Fibroblast of skin of right quadriceps (primary cell): ENCODE results near the gene USP22.
"Not testable (repeated sequence)": the region's sequence is repeated elsewhere in the genome, so short reads cannot be mapped to it uniquely, and the experiment has no call there.

Experiments
- DNase-seq: peaks from one replicate; pipeline ENCODE4 v3.0.0-alpha.2; 2013

USP22 gene

DNA sequence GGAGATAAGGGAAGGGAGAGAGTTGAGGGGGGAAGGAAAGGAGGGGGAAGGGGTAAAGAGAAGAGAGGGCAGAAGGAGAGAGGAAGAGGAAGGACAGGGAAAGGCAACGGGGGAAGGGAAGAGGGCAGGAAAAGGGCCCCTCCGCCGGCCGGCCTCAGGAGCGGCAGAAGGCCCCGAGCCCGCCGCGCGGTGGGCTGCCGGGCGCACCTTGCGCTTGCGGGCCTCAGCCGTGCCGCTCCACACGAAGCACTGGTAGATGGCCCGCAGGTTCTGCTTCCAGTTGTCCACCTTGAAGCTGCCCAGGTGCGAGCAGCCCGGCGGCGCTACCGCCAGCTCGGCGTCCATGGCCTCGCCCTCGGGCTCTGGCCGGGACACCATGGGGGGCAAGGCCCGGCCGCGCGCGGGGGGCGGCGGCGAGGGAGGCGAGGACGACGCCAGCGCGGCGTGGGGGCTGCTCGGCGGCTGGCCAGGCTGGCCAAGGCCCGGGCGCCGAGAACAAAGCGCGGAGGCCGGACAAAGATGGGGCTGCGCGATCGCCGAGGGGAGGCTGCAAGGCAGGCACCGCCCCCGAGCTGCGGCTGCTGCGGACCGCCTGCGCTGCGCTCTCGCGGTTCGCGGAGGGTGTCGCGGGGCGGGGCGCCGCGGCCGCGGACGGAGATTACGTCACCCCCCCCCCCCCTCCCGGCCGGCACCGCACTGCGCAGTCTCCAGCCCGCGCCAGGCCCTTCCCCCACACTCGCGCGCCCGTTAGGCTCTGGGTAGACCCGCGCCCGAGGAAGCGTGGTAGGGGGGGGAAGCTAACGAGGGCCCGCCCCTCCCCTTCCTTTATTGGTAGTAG lies at the start of gene USP22:
TSS of gene USP22 (minus strand) at position 554 of the 838 bp plus-strand sequence. CDS start at position 378, 176 bp downstream.
- DNase-seq: no peak

DNA sequence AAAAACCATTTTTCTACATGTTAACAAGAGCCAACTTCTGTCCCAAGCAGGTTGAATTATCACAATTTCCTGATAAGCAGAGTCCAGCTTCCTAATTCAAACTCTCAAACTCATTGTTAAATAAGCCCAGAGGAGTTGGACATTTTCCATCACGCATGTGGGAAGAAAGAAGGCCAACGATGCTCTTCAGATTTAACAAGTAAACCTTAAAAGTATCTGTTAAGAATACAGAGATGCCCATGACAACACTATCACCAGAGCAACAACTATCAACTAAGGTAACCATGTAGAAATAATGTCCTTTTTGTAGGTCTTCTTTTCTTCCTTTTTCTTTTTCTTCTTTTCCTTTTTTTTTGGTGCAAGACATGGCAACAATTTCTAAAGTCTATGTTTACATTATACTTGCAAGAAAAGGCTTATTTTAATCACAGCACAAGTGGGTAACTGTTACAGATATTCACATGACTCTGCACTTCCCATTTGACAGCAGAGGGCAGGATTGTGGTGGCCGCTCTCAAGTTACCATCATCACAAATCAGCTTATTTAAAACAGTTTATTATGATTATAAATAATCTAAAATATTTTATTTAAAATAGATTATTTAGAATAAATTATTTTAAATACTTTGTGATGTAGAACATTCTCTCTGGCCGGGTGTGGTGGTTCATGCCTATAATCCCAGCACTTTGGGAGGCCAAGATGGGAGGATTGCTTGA lies 48.2 kb upstream of the USP22 start:
- DNase-seq: no peak

DNA sequence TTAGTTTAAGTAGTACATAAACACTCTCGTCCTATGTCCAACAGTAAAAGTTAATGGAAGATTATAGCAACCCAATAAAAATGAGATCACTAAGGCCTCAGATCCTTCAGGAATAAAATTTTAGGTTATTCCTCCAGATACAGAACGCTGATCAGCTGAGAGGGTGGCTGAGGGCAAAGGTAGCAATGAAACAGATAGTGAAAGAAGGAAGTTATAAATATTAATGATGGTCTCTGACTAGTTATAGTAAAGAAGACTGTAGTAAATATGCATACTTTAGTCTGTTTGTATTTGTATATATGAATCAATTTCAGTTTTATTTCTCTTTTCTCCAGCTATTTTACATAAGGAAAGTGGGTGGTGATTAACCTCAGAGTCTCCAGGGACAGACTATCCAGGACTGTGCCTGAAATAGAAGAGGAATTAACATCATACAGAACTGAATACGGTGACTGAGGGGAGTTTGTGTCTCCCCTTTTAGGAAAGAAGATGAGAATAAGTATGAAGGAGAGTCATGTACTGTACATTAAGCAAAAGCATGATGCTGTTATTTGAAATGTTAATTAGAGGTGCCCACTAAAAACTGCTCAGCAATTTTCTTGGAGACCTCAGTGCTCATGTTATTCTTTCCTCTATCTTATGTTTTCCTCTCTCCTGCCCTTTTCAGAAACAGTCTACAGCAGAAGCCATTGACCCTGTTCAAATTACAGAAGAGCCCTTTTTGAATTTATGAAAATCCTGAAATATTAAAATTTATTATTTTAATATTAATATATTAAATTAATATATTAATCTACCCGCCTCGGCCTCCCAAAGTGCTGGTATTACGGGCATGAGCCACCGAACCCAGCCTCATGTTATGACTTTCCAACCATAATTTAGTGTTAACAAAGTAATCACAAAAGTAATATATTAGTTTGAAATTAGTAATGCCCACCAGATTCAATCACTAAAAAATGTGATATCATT lies 47.4 kb upstream of the USP22 start:
- no peak for DNase-seq

GRCh38 chr17:21089145-21089544 lies 46.3 kb upstream of the USP22 start:
- peak; percentile 62 for DNase-seq

- no peak for DNase-seq
Observed at GRCh38 chr17:21085707-21086106, 42.9 kb upstream of the USP22 start.

DNA sequence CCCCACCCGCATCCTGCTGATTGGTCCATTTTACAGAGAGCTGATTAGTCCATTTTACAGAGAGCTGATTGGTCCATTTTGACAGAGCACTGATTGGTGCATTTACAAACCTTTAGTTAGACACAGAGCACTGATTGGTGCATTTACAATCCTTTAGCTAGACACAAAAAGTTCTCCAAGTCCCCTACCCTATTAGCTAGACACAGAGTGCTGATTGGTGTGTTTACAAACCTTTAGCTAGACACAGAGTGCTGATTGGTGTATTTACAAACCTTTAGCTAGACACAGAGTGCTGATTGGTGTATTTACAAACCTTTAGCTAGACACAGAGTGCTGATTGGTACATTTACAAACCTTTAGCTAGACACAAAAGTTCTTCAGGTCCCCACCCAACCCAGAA lies 42.5 kb upstream of the USP22 start:
- not testable (repeated sequence) for DNase-seq

DNA sequence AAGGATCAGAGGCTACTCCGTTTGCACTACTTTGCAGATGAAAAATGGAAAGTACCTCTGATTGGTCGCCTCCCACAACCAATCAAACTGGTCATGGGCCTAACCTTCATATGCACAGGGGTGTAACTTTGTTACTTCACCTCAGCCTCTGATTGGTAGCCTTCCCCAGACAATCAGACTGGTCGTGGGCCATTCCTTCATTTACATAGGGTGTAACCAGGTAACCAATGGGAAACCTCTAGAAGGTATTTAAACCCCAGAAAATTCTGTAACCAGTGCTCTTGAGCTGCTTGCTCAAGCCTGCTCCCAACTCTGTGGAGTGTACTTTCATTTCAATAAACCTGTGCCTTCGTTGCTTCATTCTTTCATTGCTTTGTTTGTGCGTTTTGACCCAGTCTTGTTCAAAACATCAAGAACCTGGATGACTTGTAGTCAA lies 39.2 kb upstream of the USP22 start:
- DNase-seq: no peak

- DNase-seq: no peak
Observed at GRCh38 chr17:21079196-21079595, 36.4 kb upstream of the USP22 start.

GRCh38 chr17:21078016-21078780 lies 35.4 kb upstream of the USP22 start:
- no peak for DNase-seq

DNA sequence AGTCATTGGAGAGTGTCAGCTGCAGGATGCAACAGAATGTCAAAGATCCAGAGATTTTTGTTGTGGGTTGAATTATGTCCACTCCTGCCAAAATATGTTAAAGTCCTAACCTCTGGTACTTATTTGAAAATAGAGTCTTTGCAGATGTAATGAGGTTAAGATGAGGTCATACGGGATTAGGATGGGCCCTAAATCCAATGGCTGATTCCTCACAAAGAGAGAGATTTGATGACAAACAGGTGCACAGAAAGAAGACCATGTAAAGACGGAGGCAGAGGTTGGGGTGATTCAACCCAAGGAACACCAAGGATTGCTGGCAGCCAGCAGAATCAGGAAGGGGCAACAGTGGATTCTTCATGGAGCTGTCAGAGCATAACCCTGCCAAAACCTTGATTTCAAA lies 34.5 kb upstream of the USP22 start:
- no peak for DNase-seq

- DNase-seq: no peak
Observed at GRCh38 chr17:21076242-21076641, 33.4 kb upstream of the USP22 start.

DNA sequence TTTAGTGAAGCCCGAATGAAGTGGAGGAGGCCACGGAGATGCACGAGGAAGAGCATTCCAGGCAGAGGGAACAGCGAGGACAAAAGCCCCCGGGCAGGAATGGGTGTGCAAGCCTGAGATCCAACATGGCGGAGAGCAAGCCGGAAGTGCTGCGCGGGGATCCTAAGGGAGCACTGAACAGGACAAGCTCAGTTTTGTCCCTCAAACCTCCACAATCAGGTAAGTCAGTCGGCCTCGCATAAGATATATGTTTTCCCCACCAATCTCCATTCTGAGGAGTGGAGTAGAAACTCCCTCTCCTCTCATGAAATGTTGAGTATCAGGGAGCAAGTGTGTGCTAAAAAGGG lies 32.9 kb upstream of the USP22 start:
- no peak for DNase-seq

GRCh38 chr17:21072745-21073197 lies 30.0 kb upstream of the USP22 start:
- no peak for DNase-seq

GRCh38 chr17:21066394-21066793 lies 23.6 kb upstream of the USP22 start:
- no peak for DNase-seq

DNA sequence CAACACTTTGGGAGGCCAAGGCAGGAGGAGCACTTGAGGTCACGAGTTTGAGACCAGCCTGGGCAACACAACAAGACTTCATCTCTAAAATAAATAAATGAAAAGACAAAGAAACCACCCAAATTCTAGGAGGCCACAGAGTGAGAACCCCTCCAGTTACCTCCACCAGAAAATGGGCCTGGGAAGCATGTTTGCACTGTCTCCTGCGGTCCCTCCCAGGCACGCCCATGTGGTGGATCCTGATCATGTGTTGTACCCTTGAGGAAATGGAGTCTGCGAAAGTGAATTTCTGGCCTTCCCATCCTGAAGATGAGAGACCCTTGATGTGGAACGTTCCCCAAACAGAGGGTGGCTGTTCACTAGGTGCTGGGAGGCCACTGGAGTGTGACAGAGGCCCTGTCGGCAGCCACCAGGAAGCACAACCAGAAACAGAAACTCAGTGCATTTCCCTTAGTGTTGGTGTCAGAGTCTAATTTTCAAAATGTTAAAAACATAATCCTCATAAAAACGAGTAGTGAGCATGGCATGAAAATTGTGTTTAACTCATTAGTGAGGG lies 19.2 kb upstream of the USP22 start:
- no peak for DNase-seq

- no peak for DNase-seq
Observed at GRCh38 chr17:21061158-21061835, 18.5 kb upstream of the USP22 start.

- no peak for DNase-seq
Observed at GRCh38 chr17:21059761-21060160, 16.9 kb upstream of the USP22 start.

DNA sequence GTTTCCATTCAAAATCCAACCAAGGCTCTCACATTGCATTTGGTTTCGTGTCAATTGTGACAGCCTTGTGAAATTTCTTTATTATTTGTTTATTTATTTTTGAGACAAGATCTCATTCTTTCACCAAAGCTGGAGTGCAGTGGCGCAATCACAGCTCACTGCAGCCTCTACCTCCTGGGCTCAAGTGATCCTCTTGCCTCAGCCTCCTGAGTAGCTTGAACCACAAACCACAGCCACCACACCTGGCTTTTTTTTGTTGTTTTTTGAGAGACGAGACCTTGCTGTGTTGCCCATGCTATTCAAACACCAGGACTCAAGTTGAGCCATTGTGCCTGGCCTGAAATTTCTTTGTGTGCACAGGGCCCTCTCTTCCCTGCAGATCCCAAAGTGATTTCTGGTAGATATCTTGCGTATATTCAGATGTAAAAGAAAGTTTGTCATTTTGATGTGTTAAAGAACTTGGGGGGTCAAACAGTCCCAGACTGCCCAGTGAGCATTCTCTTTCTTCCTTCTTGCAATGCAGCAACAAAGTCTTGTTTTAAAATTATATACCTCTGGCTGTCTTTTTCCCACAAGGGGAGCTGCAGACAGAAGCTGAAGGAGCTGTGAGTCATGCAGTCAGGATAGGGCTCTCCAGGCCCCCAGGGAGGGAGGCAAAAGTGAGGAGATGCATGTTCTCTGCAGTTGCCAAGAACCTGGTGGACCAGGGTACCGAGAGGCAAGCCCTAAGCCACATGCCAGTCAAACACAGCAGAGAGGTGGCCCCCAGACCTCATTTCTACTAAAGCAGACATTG lies 15.5 kb upstream of the USP22 start:
- peak; percentile 43 for DNase-seq

- DNase-seq: not testable (repeated sequence)
Observed at GRCh38 chr17:21053056-21053455, 10.2 kb upstream of the USP22 start.

DNA sequence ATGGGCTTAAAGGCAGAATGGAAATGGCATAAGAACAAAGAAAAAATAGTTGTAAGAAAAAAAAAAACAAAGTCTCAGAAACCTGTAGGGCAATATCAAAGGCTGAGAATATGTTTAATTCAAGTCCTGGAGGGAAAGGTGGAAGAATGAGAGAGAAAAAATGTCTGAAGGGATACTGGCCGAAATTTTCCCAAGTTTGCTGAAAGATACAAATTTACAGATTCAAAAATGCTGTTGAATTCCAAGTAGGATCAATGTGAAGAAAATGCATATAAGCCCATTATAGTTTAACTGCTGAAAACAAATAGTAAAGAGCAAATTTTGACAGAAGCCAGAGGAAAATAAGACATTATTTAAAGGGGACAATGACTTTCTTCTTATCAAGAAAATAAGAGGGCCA lies 6.6 kb upstream of the USP22 start:
- no peak for DNase-seq
